CD4-positive, alpha-beta T cell (primary cell): ENCODE data around the gene DNAAF5. TPM values are rescaled to one million over a fixed set of nuclear protein-coding genes. Genes with fewer than 3 reads are reported as not detected.

Experiments used
- ATAC-seq: fragments of 200-7000 bp; cut with Tn5 transposase; one replicate; pipeline ENCODE4 v1.10.0; 2022; ENCODE audit warnings: mild to moderate bottlenecking; ENCODE audit not compliant: poor library complexity
- CTCF ChIA-PET: fragments of 350-600 bp; sonication (Branson Sonifier 250); formaldehyde crosslinking; loops from one replicate; lab custom pipeline; 2021; ENCODE audit warnings: antibody characterized with exemption, inconsistent platforms; lab: Charles Lee
- POLR2A ChIA-PET: fragments of 350-600 bp; sonication (Branson Sonifier 250); formaldehyde crosslinking; loops from one replicate; lab custom pipeline; 2021; ENCODE audit warnings: antibody characterized with exemption, inconsistent platforms; lab: Charles Lee
- DNase-seq, 14 experiments: peaks; one replicate each; pipeline ENCODE4 v3.0.0-alpha.2; 2013 to 2020; ENCODE audit warnings: mixed read lengths in 2 of 14
- H3K27ac ChIP-seq, 2 donors: one replicate each; pipeline versions ENCODE4 v1.5.1 to v1.7.0; 2013; ENCODE audit warnings: low read length in 2 of 2, low read depth in 1 of 2, mild to moderate bottlenecking in 1 of 2
- H3K27me3 ChIP-seq, 2 experiments: 1 replicate in 1 of 2; 2 replicates in 1 of 2; pipeline versions ENCODE4 v1.6.1 to v1.7.0; 2013; ENCODE audit warnings: low read length in 2 of 2, control low read depth in 1 of 2, mild to moderate bottlenecking in 1 of 2, moderate library complexity in 1 of 2; ENCODE audit not compliant: insufficient read depth in 2 of 2, control insufficient read depth in 1 of 2
- H3K36me3 ChIP-seq: one replicate; pipeline ENCODE4 v1.6.1; 2013; ENCODE audit warnings: low read length, control low read depth; ENCODE audit not compliant: insufficient read depth
- H3K4me1 ChIP-seq: one replicate; pipeline ENCODE4 v1.6.1; 2013; ENCODE audit warnings: low read length, control low read depth; ENCODE audit not compliant: insufficient read depth
- H3K4me3 ChIP-seq: one replicate; pipeline ENCODE4 v1.5.1; 2013; ENCODE audit warnings: mild to moderate bottlenecking, low read length, moderate library complexity
- H3K9me3 ChIP-seq, 2 experiments: 1 replicate in 1 of 2; 2 replicates in 1 of 2; pipeline versions ENCODE4 v1.6.1 to v1.7.0; 2013; ENCODE audit warnings: low read length in 2 of 2, mild to moderate bottlenecking in 2 of 2, control low read depth in 1 of 2, moderate library complexity in 1 of 2; ENCODE audit not compliant: control insufficient read depth in 1 of 2, insufficient read depth in 1 of 2
- H3K27ac Mint-ChIP-seq: one replicate; pipeline ENCODE4 v1.8.0; 2020; ENCODE audit warnings: mixed read lengths
- H3K27me3 Mint-ChIP-seq: one replicate; pipeline ENCODE4 v1.8.0; 2021; ENCODE audit warnings: mixed read lengths
- H3K36me3 Mint-ChIP-seq: one replicate; pipeline ENCODE4 v1.8.0; 2021; ENCODE audit warnings: low read depth, mixed read lengths
- H3K4me1 Mint-ChIP-seq: one replicate; pipeline ENCODE4 v1.8.0; 2021; ENCODE audit warnings: low read depth, mixed read lengths
- H3K4me3 Mint-ChIP-seq: one replicate; pipeline ENCODE4 v1.8.0; 2020; ENCODE audit warnings: mild to moderate bottlenecking, mixed read lengths
- H3K9me3 Mint-ChIP-seq: one replicate; pipeline ENCODE4 v1.8.0; 2020; ENCODE audit warnings: mixed read lengths
- intact Hi-C, 2 experiments: fragments of 100-400 bp; cut with DNase I in 1 of 2; cut with micrococcal nuclease in 1 of 2; formaldehyde crosslinking; loops; one replicate each; pipeline versions ENCODE4 v1.15.1 to v1.9.0; 2023 to 2025; cut with DNase I, micrococcal nuclease
- total RNA-seq, 174 experiments: library from RNA in 2 of 174; stranded (reverse) in 2 of 174; gene quantifications; one replicate each; pipeline ENCODE4 v1.2.3 and lab custom pipeline; 2021 to 2026
- TF ChIP-seq, protein P1 (sequence below): fragments of 200-600 bp; IDR thresholded peaks from one replicate; pipeline ENCODE4 v1.8.0; 2022; ENCODE audit warnings: antibody characterized with exemption, mild to moderate bottlenecking

DNAAF5 gene
- total RNA-seq, 2 experiments from 2014 or later = 4.8 to 6.1 TPM

GRCh38 chr7:765383-765782 is 38.9 kb downstream of the DNAAF5 start:
- CTCF ChIA-PET = no interaction called here
- H3K27me3 ChIP-seq = no peaks in the 10 kb centered on the region
- no peak for ATAC-seq
- Mint-ChIP-seq H3K36me3 (peaks cover 42% of the 10 kb centered on the region), H3K27ac (no peak overlapping the region), H3K9me3 (no peaks in the 10 kb centered on the region), H3K4me1 (no peaks in the 10 kb centered on the region), H3K4me3 (no peak overlapping the region), H3K27me3 (no peaks in the 10 kb centered on the region)
- peaks cover 39% of the 10 kb centered on the region for H3K36me3 ChIP-seq
- no peak overlapping the region for H3K4me3 ChIP-seq
- H3K9me3 ChIP-seq = peaks cover 0 to 4% of the 10 kb centered on the region in 2 experiments
- H3K4me1 ChIP-seq = no peaks in the 10 kb centered on the region
- POLR2A ChIA-PET = no interaction called here
- no peak overlapping the region for H3K27ac ChIP-seq
- intact Hi-C loops = no loop called here
- no peak for DNase-seq
- TF ChIP-seq, protein P1, sequence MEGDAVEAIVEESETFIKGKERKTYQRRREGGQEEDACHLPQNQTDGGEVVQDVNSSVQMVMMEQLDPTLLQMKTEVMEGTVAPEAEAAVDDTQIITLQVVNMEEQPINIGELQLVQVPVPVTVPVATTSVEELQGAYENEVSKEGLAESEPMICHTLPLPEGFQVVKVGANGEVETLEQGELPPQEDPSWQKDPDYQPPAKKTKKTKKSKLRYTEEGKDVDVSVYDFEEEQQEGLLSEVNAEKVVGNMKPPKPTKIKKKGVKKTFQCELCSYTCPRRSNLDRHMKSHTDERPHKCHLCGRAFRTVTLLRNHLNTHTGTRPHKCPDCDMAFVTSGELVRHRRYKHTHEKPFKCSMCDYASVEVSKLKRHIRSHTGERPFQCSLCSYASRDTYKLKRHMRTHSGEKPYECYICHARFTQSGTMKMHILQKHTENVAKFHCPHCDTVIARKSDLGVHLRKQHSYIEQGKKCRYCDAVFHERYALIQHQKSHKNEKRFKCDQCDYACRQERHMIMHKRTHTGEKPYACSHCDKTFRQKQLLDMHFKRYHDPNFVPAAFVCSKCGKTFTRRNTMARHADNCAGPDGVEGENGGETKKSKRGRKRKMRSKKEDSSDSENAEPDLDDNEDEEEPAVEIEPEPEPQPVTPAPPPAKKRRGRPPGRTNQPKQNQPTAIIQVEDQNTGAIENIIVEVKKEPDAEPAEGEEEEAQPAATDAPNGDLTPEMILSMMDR = no peak

GRCh38 chr7:767580-767940 is 41.1 kb downstream of the DNAAF5 start:
- TF ChIP-seq, protein P1 = no peak
- no peaks in the 10 kb centered on the region for H3K9me3 Mint-ChIP-seq
- H3K27ac ChIP-seq = no peak overlapping the region
- POLR2A ChIA-PET = no interaction called here
- no peak overlapping the region for H3K4me3 Mint-ChIP-seq
- no peaks in the 10 kb centered on the region for H3K4me1 ChIP-seq
- no peak overlapping the region for H3K4me3 ChIP-seq
- H3K27me3 Mint-ChIP-seq = no peaks in the 10 kb centered on the region
- intact Hi-C loops = no loop called here
- H3K36me3 ChIP-seq = peaks cover 33% of the 10 kb centered on the region
- DNase-seq (peak in 1 of 14 experiments; percentile 11), ATAC-seq (no peak)
- CTCF ChIA-PET = no interaction called here
- peaks cover 0 to 4% of the 10 kb centered on the region in 2 experiments for H3K9me3 ChIP-seq
- H3K4me1 Mint-ChIP-seq = no peaks in the 10 kb centered on the region
- H3K27ac Mint-ChIP-seq = no peak overlapping the region
- H3K27me3 ChIP-seq = no peaks in the 10 kb centered on the region
- peaks cover 42% of the 10 kb centered on the region for H3K36me3 Mint-ChIP-seq

DNA sequence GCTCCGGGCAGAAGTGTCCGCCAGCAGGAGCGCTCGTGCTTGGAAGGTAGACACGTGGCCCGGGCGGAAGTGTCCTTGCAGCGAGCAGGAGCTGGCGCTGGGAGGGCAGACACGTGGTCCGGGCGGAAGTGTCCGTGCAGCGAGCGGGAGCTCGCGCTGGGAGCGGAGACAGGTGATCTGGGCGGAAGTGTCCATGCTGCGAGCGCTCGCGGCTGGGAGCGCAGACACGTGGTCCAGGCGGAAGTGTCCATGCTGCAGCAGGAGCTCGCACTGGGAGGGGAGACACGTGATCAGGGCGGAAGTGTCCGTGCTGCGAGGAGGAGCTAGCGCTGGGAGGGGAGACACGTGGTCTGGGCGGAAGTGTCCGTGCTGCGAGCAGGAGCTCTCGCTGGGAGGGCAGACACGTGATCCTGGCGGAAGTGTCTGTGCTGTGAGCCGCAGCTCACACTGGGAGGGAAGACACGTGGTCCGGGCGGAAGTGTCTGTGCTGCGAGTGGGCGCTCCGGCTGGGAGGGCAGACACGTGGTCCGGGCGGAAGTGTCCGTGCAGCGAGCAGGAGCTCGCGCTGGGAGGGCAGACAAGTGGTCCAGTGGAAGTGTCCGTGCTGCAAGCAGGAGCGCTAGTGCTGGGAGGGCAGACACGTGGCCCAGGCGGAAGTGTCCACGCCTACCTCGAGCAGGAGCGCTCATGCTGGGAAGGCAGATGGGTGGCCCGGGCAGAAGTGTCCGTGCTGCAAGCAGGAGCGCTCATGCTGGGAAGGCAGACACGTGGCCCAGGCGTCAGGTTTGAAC is 41.6 kb downstream of the DNAAF5 start:
- Mint-ChIP-seq H3K4me3 (no peak overlapping the region), H3K4me1 (no peaks in the 10 kb centered on the region), H3K27ac (no peak overlapping the region), H3K9me3 (no peaks in the 10 kb centered on the region), H3K36me3 (peaks cover 42% of the 10 kb centered on the region), H3K27me3 (no peaks in the 10 kb centered on the region)
- ATAC-seq = no peak
- peaks cover 0 to 4% of the 10 kb centered on the region in 2 experiments for H3K9me3 ChIP-seq
- no peaks in the 10 kb centered on the region for H3K27me3 ChIP-seq
- H3K36me3 ChIP-seq = peaks cover 28% of the 10 kb centered on the region
- H3K4me3 ChIP-seq = no peak overlapping the region
- intact Hi-C loops = no loop called here
- ChIA-PET CTCF (no interaction called here), POLR2A (no interaction called here)
- H3K4me1 ChIP-seq = no peaks in the 10 kb centered on the region
- DNase-seq = peak in 2 of 14 experiments; percentile 31 to 42
- H3K27ac ChIP-seq = no peak overlapping the region
- TF ChIP-seq, protein P1 = no peak
